ENCODE data around the gene CEND1.

GRCh38 chr11:737366-737765 is 52.5 kb downstream of the CEND1 start:
- TF ChIP-seq CTCF (IDR thresholded peaks at IDR 0.05): no peak
- TF ChIP-seq POLR2A (IDR thresholded peaks at IDR 0.05): no peak
- no peak for TF ChIP-seq POLR2AphosphoS5 (IDR thresholded peaks at IDR 0.05)
